Cerebellar nuclear complex (tissue), 1 donor: ENCODE results near the gene MYO1E.
"Not testable (repeated sequence)": the region's sequence is repeated elsewhere in the genome, so short reads cannot be mapped to it uniquely, and the experiment has no call there.

Experiments used
- DNase-seq, 2 experiments: peaks; one replicate each; lab custom pipeline; 2025; lab: John Stamatoyannopoulos, UW

The MYO1E gene

DNA sequence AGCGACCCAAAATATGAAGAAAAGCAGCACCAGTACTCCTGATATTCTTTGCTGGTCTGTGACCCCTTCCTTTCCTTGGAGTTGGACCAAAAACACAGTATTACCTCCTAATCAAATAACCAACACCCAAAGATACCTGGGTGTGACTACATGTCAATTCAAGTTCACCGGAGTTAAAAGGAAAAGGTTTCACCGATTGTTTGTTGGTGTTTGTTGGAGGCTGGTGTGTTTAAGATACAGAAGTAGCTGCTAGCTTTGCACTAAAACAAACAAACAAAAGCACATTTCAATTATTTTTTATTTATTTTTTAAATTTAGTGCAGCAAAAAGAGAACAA lies 81.5 kb downstream of the MYO1E start:
- no peak for DNase-seq

DNA sequence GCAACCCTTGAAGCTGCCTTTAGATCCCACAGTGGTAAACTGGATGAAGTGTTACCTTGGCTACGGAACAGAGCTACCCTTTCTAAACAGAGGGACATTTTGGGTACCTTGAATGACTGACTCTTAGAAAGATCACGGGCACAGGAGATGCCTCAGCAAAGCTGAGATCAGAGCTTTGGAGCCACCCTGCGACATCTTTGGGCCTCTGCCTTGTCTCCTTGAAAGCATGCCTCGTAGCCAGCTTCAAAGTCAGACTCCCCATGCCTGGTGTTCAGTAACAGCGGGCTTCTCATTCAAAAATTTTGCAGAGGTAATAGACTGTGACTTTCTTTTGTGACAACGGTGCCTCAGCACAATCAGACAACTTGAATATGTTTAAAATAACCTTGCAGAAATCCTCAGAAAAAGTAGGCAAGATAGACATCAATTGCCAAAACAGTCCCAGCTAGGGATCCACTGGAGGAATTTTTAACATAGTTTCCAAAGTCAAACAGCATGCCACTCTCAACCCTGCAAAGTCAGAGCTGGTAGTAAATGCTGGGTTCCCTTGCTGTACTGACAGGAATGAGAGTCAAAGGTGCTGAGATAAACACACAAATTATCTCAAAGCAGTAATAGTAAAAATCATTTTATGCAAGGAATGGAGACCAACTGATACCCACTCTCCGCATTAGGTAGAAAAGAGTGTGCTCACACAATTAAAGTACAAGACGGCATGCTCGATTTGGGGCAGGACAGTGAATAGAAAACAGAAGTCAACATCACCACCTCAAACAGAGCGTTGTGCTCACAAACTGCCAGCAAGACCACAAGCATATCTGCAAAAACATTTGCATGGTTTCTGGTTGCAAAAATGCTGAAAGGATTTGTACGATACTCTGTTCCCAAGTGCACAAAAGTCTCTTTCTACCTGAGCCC lies 82.1 kb downstream of the MYO1E start:
- DNase-seq: no peak

DNA sequence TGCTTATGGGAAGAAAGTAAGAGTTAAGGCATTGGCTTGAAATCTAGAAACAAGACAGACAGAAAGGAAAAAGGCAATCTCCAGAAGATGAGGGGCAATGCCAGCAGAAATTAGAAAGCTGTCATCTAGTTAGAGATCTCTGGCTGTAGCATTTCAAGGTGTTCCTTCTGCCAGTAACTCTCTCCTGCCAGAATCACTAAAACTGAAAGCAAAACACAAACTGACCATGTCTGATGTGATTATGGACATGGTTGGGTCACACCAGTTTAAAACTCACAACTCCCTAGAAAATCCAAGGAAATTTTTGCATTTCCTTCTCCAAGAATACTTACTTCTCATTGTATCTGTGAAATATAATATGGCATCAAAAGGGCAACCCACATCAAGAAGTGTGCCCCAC lies 83.1 kb downstream of the MYO1E start:
- no peak for DNase-seq

DNA sequence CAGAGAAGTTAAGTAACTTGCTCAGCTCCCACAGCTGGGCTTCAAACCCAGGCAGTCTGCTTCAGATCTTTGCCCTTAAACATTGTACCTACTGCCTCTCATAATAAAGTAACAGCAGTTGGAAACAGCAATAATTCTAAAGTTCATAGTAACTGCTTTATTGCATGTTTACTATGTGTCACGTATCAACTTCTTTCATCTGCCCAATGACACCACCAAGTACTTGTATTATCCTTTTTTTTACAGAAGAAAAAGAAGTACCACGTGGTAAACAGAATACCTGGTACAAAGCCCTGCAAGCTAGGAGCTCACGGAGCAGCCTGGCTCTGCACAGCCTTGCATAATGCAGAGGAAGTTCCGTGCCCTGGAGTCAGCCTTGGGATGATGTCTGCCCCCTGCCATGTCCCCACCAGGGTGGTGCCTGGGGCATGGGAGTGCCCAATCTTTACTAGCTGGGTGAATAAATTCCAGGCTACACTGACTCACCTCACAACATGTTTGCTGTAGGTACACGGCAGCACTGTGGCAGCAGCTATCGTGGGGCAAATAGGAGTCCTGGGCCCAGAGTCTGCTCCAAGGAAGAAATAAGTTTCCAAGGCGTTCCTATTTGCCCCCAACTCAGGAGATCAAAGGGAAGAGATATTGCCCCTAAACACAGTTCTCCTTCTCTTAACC lies 88.8 kb downstream of the MYO1E start:
- DNase-seq: no peak

- DNase-seq: no peak
These were observed 89.9 kb downstream of the MYO1E start for GRCh38 chr15:59282515-59283337.

DNA sequence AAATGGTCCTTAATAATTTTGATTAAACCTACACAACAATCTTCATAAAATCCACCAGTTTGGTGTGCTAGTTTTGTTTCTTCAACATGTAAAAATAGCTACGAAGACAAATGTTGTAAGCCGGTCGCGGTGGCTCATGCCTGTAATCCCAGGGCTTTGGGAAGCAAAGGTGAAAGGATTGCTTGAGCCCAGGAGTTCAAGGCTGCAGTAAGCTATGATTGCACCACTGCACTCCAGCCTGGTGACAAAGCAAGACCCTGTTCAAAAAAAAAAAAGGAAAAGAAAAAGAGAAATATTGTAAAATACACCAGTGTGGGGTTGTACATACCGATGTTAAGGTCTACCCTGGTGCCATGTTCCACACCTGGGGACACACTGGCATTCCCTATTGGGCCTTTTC lies 91.0 kb downstream of the MYO1E start:
- no peak for DNase-seq

DNA sequence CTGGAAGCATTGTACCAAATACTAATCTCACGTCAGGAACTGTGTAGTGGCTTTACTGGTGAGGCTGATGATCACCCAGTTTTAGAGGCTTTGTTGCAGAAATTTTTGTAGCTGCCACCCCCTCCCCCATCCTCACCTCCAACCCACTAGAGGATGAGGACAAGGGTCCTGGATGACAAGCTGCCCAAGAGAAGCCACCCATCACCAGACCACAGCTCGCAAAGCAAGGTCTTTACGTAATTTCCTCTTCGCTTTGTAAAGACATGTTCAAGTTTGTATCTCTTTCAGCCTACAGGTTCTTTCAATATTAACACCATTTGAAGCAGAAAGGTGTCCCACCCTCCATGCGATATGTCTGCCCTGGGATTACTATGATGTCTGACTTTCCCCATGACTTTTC lies 91.8 kb downstream of the MYO1E start:
- no peak for DNase-seq

DNA sequence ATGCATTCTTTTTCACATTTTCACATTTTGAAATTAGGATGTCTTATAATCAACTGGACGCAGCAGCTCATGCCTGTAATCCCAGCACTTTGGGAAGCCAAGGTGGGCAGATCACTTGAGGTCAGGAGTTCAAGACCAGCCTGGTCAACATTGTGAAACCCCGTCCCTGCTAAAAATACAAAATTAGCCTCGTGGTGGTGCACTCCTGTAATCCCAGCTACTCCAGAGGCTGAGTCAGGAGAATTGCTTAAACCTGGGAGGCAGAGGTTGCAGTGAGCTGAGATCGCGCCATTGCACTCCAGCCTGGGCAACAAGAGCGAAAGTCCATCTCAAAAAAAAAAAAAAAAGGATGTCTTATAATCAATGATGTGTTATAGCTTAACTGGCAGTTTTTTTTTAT lies 92.4 kb downstream of the MYO1E start:
- DNase-seq: not testable (repeated sequence)

DNA sequence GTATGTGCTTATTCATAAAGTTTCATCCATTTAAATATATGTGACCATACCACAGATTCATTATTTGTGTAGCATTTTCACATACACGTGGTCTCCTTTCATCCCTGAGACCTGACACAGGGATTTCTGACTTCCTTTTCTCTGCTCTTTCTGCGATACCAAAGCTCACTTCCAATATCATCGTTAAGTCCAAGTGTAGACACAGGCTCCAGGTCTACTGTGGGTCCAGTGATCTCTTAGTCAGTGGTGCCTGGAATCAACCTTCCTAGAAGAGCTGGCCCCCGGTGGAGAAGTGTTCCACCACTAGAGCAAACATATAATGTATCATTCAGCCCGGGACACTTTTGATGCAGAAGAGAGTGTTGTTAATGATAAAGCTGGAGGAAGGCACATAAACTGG lies 93.6 kb downstream of the MYO1E start:
- DNase-seq: no peak

GRCh38 chr15:59278120-59278519 lies 94.6 kb downstream of the MYO1E start:
- DNase-seq: no peak

- no peak for DNase-seq
These were observed 96.2 kb downstream of the MYO1E start for GRCh38 chr15:59276225-59277178.

DNA sequence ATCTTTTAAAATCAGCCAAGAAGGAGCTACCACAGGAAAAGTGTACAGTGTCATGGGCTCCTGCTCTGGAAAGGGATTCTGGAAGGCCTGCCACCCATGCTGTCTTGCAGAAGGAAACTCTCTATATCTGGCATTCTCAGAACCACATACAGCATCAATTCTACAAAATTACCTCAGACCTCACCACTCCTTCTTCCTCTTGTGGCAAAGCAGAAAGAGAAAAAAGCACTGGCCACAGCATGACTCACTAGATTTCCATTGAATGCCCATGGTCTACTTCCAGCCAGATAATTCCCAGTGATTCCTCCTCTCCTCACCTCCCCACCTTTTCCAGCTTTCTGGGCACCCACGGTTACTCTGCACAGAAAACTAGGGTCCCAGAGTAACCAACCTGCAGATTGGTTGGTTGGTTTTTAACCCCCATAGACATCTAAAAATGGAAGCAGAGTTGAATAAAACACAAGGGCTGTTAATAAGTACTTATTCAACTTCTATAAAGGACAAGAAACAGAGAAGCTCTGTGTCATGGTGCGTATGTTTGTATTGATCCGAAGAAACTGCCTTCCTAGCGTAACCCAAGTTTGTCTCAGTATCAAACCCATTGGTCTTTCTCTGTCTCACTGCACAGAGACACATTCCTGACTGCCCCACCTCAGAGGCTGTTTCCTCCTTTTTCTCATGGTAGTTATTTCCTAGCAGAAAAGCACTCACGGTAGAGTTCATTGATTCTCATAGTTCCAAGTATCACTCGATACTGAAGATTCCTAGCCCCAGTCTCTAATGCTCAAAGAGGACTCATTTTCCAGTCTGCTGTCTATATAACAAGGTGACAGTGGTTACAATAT lies 98.3 kb downstream of the MYO1E start:
- DNase-seq: no peak

DNA sequence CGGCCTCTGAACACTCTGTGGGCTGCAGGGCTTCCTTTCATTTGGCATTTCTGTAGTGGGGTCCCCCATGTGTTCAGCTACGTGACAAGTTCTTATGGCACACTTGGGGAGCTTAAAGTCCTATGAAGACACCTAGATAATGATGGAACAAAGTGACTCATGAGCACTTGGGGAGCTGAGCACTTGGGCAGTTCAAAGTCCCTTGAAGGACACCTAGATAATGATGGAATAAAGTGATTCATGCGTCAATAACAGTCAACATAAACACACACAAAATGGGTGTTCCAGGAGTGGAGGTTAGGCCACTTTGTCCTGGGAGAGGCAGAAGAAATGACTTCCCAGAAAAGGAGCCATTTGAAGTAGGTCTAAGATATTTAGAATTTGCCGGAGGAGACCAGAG lies 99.4 kb downstream of the MYO1E start:
- no peak for DNase-seq

DNA sequence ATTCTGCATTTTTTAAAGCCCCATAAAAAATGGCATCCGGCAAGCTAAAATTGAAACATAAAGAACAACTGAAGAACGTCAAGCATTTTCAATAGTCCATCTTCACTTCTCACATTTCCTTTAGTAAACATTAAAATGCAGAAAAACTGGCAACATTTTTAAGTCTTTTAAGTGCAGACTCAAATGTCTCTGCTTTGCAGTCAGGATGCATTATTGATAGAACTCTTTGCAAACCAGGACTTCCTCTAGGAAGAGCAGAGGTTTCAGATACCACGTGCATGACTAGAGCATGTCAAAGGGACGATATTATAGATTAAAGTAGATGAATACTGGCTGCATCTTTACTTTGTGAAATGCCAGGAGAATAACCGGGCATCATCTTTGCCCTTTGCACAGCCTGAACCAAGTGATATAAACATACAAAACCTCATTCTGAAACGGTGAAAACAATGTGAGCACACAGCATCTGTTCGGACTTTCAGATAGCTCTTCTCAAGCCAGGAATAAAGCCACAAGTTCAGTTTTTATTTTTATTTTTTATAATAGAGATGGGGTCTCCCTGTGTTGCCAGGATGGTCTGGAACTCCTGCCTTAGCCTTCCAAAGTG lies 101.0 kb downstream of the MYO1E start:
- no peak for DNase-seq

- DNase-seq: no peak
These were observed 103.7 kb downstream of the MYO1E start for GRCh38 chr15:59268852-59269407.

- DNase-seq: no peak
These were observed 104.4 kb downstream of the MYO1E start for GRCh38 chr15:59268168-59268851.

DNA sequence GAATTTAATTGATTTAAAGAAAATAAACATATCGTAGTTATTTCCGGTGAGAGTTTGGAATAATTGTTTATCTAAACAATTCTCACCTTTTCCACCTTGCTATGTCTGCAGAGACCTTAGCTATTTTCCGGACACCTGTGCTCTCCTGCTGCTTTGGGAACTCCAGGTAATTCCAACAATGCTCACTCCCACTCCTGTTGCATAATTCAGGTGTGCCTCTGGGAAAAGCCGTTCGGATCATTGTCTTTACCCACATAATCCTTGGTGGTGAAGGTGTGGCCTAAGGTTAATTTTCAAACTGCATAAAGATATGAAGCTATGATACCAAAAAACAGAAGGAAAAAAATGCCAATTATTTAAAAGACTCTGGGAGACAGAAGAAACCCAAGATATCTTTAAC lies 106.6 kb downstream of the MYO1E start:
- no peak for DNase-seq

DNA sequence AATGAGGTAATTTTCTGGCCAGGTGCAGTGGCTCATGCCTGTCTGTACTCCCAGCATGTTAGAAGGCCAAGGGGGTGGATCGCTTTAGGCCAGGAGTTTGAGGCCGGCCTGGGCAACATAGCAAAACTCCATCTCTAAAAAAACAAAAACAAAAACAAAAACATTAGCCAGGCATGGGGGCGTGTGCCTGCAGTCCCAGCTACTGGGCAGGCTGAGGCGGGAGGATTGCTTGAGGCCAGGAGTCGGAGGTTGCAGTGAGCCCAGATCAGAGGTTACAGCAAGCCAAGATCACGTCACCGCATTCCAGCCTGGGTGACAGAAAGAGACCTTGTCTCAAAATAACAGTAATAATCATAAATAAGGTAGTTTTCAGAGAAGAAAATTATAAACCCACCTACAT lies 110.4 kb downstream of the MYO1E start:
- no peak for DNase-seq

GRCh38 chr15:59260090-59260489 lies 112.6 kb downstream of the MYO1E start:
- no peak for DNase-seq
